GM12865 (cell line): ENCODE data around the gene IMP3.
"Not testable (repeated sequence)": the region's sequence is repeated elsewhere in the genome, so short reads cannot be mapped to it uniquely, and the experiment has no call there.

Experiments
- DNase-seq: peaks from one replicate; pipeline ENCODE4 v3.0.0; 2010; ENCODE audit warnings: low read depth
- H3K4me3 ChIP-seq: 2 replicates; pipeline ENCODE4 v1.5.1; 2011; ENCODE audit warnings: mild to moderate bottlenecking, low read depth, low read length, control low read depth
- CTCF ChIP-seq: IDR thresholded peaks from 2 replicates; pipeline ENCODE4 v1.5.1; 2011; ENCODE audit warnings: low read length, control low read depth, low read depth, inconsistent platforms; ENCODE audit not compliant: insufficient read depth; ENCODE audit errors: missing control alignments

Gene IMP3

DNA sequence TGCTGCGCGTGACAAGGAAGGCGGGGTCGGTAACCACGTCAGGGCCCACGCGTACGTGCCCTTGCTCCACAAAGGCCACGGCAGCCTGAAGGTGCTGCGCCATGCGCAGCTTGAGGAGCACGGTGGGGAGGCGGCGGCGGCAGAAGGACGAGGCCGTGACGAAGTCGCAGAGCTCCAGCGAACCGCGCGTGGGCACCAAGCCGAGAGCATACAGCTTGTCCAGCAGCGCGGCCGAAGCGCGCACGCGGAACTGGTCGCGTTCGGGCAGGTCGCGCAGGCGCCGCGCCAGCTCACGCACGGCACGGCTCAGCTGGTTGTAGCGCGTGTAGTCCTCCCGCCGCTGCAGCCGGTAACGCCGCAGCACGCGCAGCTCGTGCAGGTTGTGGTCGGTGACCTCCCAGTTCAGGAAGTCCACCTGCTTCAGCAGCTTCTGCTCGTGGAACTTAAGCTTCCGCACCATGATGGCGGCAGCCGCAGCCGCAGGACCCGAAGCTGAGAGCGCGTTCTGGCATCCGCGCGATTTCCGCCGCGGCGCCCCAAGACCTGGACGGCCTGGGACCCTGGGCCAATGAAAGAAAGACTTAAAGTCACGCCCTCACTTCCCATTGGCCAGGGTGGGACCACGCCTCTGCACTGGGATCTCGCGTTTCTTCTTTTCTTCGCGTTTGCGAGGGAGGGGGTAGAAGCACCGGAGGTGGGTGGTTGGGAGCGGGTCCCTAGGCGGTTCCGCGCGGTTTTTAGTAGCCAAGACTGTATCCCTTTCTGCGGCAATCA lies at the start of gene IMP3:
Gene IMP3, minus strand, starts transcription at position 516 of the 774 bp plus-strand sequence. Its CDS starts 56 bp downstream, at position 460.
- peak within 1 kb of the TSS; percentile 67 for H3K4me3 ChIP-seq
- TF ChIP-seq CTCF = no peak
- DNase-seq = peak; percentile 98

DNA sequence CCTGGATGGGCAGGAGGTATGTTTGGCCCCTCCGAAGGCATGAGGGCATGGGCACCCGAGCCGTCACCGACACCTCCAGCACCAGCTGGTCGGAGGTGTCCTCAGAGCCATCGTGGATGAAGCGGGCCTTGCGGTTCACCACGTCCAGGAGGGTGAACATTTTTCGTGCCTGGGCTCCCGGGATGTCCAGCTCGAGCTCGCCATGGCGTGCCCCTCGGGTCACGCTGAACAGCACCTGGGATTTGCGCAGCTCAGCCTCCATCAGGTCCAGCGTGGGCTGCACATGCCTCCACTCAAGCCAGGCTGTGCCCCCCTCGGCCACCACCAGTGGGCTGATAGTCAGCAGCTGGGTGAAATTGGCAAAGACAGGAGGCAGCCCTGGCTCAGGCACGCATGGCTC lies 49.4 kb upstream of the IMP3 start:
- DNase-seq, H3K4me3 ChIP-seq: not testable (repeated sequence)

GRCh38 chr15:75688831-75689230 lies 48.8 kb upstream of the IMP3 start:
- no peak for DNase-seq
- no peak overlapping the region for H3K4me3 ChIP-seq
- no peak for TF ChIP-seq CTCF

GRCh38 chr15:75688278-75688557 lies 48.2 kb upstream of the IMP3 start:
- no peak for TF ChIP-seq CTCF
- DNase-seq = no peak
- H3K4me3 ChIP-seq = no peak overlapping the region

- DNase-seq = no peak
- TF ChIP-seq CTCF = no peak
- H3K4me3 ChIP-seq = no peak overlapping the region
These were observed 47.7 kb upstream of the IMP3 start for GRCh38 chr15:75687486-75688277.

- TF ChIP-seq CTCF = peak; percentile 75
- H3K4me3 ChIP-seq = not testable (repeated sequence)
- peak; percentile 74 for DNase-seq
These were observed 46.2 kb upstream of the IMP3 start for GRCh38 chr15:75686212-75686642.

- DNase-seq = no peak
- no peak overlapping the region for H3K4me3 ChIP-seq
- TF ChIP-seq CTCF = no peak
These were observed 45.2 kb upstream of the IMP3 start for GRCh38 chr15:75685195-75685594.
